Measurements from ENCODE around the gene MPLKIP.

- TF ChIP-seq POLR2AphosphoS5 (IDR thresholded peaks at IDR 0.05; ENCODE audit: low read length), result no peak
- TF ChIP-seq ESRRA (IDR thresholded peaks at IDR 0.05; ENCODE audit: low read length), result no peak
- TF ChIP-seq EZH2 (IDR thresholded peaks at IDR 0.05; ENCODE audit: borderline replicate concordance, control insufficient read depth, low read depth, low read length), result no peak
- TF ChIP-seq USF2 (IDR thresholded peaks at IDR 0.05; ENCODE audit: borderline replicate concordance, low read depth, low read length), result no peak
- TF ChIP-seq BACH1 (IDR thresholded peaks at IDR 0.05; ENCODE audit: borderline replicate concordance), result no peak
- no peak for TF ChIP-seq MAX (IDR thresholded peaks at IDR 0.05; ENCODE audit: low read depth, low read length)
Measured at GRCh38 chr7:40167291-40167690, 32.9 kb upstream of the MPLKIP start.

All from GM12878 (cell line).